PC-3 (cell line): ENCODE data around the gene WSCD2. TPM values are rescaled to one million over a fixed set of nuclear protein-coding genes. Genes with fewer than 3 reads are reported as not detected.

Experiments used
- ATAC-seq: fragments of 200-7000 bp; cut with Tn5 transposase; 2 replicates; pipeline ENCODE4 v1.9.1; 2020; ENCODE audit warnings: mild to moderate bottlenecking, moderate library complexity
- BruUV-seq: library from RNA; stranded (reverse); fragments of 400-500 nt; replicated peaks from 2 replicates; lab custom pipeline; 2021; lab: Mats Ljungman, UMichigan
- CTCF ChIA-PET: fragments of 300-600 bp; sonication (Branson Sonifier 250); formaldehyde crosslinking; loops from one replicate; lab custom pipeline; 2022; ENCODE audit warnings: antibody characterized with exemption; lab: Charles Lee
- POLR2A ChIA-PET: fragments of 300-600 bp; sonication (Branson Sonifier 250); formaldehyde crosslinking; loops from one replicate; lab custom pipeline; 2022; ENCODE audit warnings: antibody characterized with exemption; ENCODE audit not compliant: unreplicated experiment; lab: Charles Lee
- DNase-seq: peaks from one replicate; pipeline ENCODE4 v3.0.0-alpha.2; 2015
- H2AFZ ChIP-seq: fragments of 300-600 bp; sonication (generic); 2 replicates; pipeline ENCODE4 v1.6.0; 2016; ENCODE audit warnings: antibody characterized with exemption, low read length
- H3F3A ChIP-seq: fragments of 300-600 bp; sonication (generic); one replicate; pipeline ENCODE4 v1.6.0; 2017; ENCODE audit warnings: antibody characterized with exemption, low read length, control low read depth, mild to moderate bottlenecking; ENCODE audit not compliant: unreplicated experiment
- H3K27ac ChIP-seq: fragments of 300-600 bp; sonication (generic); 2 replicates; pipeline ENCODE4 v1.5.1; 2016; ENCODE audit warnings: mild to moderate bottlenecking, low read length
- H3K27me3 ChIP-seq: fragments of 300-600 bp; sonication (generic); 2 replicates; pipeline ENCODE4 v1.6.1; 2016; ENCODE audit warnings: low read length, mixed read lengths
- H3K36me3 ChIP-seq: fragments of 300-600 bp; sonication (generic); 2 replicates; pipeline ENCODE4 v1.6.1; 2016; ENCODE audit warnings: low read depth, mixed run types, low read length, mixed read lengths
- H3K4me1 ChIP-seq: fragments of 300-600 bp; sonication (generic); 2 replicates; pipeline ENCODE4 v1.5.1; 2016; ENCODE audit warnings: low read length; ENCODE audit not compliant: insufficient read depth
- H3K4me2 ChIP-seq: fragments of 300-600 bp; sonication (generic); 2 replicates; pipeline ENCODE4 v1.6.0; 2016; ENCODE audit warnings: low read length
- H3K4me3 ChIP-seq: fragments of 300-600 bp; sonication (generic); 2 replicates; pipeline ENCODE4 v1.5.1; 2016; ENCODE audit warnings: mild to moderate bottlenecking, low read length, mixed read lengths
- H3K79me2 ChIP-seq: fragments of 300-600 bp; sonication (generic); 2 replicates; pipeline ENCODE4 v1.6.1; 2017; ENCODE audit warnings: low read length, mixed read lengths
- H3K9ac ChIP-seq: fragments of 300-600 bp; sonication (generic); 2 replicates; pipeline ENCODE4 v1.6.0; 2016; ENCODE audit warnings: mild to moderate bottlenecking, low read length
- H3K9me2 ChIP-seq: fragments of 300-600 bp; sonication (generic); replicated peaks from 2 replicates; pipeline ENCODE4 v1.6.1; 2016; ENCODE audit warnings: mixed run types, low read length, mixed read lengths
- H3K9me3 ChIP-seq: fragments of 300-600 bp; sonication (generic); 2 replicates; pipeline ENCODE4 v1.6.1; 2016; ENCODE audit warnings: low read length, mixed read lengths
- H4K20me1 ChIP-seq: fragments of 300-600 bp; sonication (generic); 2 replicates; pipeline ENCODE4 v1.6.1; 2016; ENCODE audit warnings: low read length, mixed read lengths
- EZH2 ChIP-seq: fragments of 300-600 bp; sonication (generic); IDR thresholded peaks from one replicate; pipeline ENCODE4 v1.6.1; 2017; ENCODE audit warnings: antibody characterized with exemption, mild to moderate bottlenecking, low read length; ENCODE audit not compliant: unreplicated experiment
- EZH2phosphoT487 ChIP-seq: fragments of 300-600 bp; sonication (generic); IDR thresholded peaks from 2 replicates; pipeline ENCODE4 v1.6.1; 2018; ENCODE audit warnings: mild to moderate bottlenecking, antibody characterized with exemption, low read length, borderline replicate concordance
- intact Hi-C: fragments of 100-400 bp; cut with micrococcal nuclease; formaldehyde crosslinking; loops from 2 replicates; pipeline ENCODE4 v1.9.0; 2023
- total RNA-seq: library from RNA; depleted of rRNA; stranded (reverse); fragments of >200 nt; gene quantifications from 2 replicates; pipeline ENCODE4 v1.2.3, GENCODE V29; 2014
- TF ChIP-seq, protein P1 (sequence below): fragments of 300-600 bp; sonication (generic); conservative IDR thresholded peaks from 2 replicates; pipeline ENCODE4 v1.5.1; 2017; ENCODE audit warnings: antibody characterized with exemption, low read depth, mild to moderate bottlenecking, low read length

WSCD2 gene
- total RNA-seq, 1 experiment from 2014 or later = not detected

DNA sequence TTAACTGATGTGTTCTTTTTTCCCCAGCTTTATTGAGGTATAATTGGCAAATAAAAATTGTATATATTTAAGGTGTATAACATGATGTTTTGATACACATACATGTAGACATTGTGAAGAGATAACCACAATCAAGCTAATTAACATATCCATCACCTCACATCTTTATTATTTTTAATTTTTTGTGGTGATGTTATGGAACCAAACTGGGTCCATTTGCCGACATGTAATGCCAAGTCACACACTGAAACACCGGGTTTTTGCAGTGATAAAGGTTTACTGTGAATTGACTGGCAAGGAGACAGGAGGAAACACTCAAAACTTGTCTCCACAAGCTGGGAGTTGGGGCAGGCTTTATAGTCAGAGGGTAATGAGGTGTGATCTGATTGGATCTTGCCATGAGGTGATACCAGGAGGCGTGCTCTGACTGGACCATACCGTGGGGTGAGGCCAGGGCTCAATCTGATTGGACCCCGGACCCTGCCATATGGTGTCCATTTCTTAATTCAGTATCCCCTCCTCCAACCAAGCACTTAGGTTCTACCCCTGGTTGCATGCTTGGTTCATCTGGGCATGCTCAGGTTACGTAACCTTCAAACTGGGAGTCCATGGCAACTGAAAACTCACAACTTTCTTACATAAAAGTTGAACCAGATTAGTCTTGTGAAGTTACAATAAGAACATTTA lies 11.8 kb upstream of the WSCD2 start:
- H3K9me3 ChIP-seq = no peaks in the 10 kb centered on the region
- H3K36me3 ChIP-seq = no peaks in the 10 kb centered on the region
- ATAC-seq (no peak), DNase-seq (no peak)
- intact Hi-C loops = no loop called here
- H3K79me2 ChIP-seq = no peaks in the 10 kb centered on the region
- no peaks in the 10 kb centered on the region for H3K4me1 ChIP-seq
- no peak overlapping the region for H2AFZ ChIP-seq
- H3F3A ChIP-seq = no peaks in the 10 kb centered on the region
- H3K9ac ChIP-seq = no peak overlapping the region
- H4K20me1 ChIP-seq = no peaks in the 10 kb centered on the region
- TF ChIP-seq, protein P1, sequence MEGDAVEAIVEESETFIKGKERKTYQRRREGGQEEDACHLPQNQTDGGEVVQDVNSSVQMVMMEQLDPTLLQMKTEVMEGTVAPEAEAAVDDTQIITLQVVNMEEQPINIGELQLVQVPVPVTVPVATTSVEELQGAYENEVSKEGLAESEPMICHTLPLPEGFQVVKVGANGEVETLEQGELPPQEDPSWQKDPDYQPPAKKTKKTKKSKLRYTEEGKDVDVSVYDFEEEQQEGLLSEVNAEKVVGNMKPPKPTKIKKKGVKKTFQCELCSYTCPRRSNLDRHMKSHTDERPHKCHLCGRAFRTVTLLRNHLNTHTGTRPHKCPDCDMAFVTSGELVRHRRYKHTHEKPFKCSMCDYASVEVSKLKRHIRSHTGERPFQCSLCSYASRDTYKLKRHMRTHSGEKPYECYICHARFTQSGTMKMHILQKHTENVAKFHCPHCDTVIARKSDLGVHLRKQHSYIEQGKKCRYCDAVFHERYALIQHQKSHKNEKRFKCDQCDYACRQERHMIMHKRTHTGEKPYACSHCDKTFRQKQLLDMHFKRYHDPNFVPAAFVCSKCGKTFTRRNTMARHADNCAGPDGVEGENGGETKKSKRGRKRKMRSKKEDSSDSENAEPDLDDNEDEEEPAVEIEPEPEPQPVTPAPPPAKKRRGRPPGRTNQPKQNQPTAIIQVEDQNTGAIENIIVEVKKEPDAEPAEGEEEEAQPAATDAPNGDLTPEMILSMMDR = no peak
- TF ChIP-seq EZH2 (no peak), EZH2phosphoT487 (no peak)
- H3K4me3 ChIP-seq = no peak overlapping the region
- POLR2A ChIA-PET = no interaction called here
- CTCF ChIA-PET = no interaction called here
- H3K27me3 ChIP-seq = peaks cover 64% of the 10 kb centered on the region
- BruUV-seq = no TSS peak
- H3K27ac ChIP-seq = no peak overlapping the region
- H3K9me2 ChIP-seq = no peaks in the 10 kb centered on the region; the same call in 1 of the 2 replicates
- H3K4me2 ChIP-seq = no peak overlapping the region

DNA sequence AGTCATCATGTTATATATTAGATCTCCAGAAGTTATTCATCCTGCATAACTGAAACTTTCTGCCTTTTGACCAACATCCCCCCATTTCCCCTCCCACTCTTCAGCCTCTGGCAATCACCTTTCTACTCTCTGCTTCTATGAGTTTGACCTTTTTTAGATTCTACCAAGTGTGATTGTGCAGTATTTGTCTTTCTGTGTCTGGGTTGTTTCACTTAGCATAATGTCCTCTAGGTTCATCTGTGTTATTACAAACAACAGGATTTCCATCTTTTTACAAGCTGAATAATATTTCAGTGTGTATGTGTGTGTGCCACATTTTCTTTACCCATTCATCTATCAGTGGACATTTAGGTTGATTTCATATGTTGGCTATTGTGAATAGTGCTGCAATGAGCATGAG lies 11.2 kb upstream of the WSCD2 start:
- H3K9ac ChIP-seq = no peak overlapping the region
- ATAC-seq (no peak), DNase-seq (no peak)
- TF ChIP-seq EZH2phosphoT487 = no peak
- TF ChIP-seq EZH2 = no peak
- TF ChIP-seq, protein P1 = no peak
- H3K4me3 ChIP-seq = no peak overlapping the region
- ChIA-PET POLR2A (no interaction called here), CTCF (no interaction called here)
- H3F3A ChIP-seq = no peaks in the 10 kb centered on the region
- no peak overlapping the region for H3K27ac ChIP-seq
- no peaks in the 10 kb centered on the region for H3K36me3 ChIP-seq
- H2AFZ ChIP-seq = no peak overlapping the region
- no peaks in the 10 kb centered on the region for H3K79me2 ChIP-seq
- BruUV-seq = no TSS peak
- no peaks in the 10 kb centered on the region; the same call in 1 of the 2 replicates for H3K9me2 ChIP-seq
- H4K20me1 ChIP-seq = no peaks in the 10 kb centered on the region
- H3K9me3 ChIP-seq = no peaks in the 10 kb centered on the region
- no peaks in the 10 kb centered on the region for H3K4me1 ChIP-seq
- H3K27me3 ChIP-seq = peaks cover 59% of the 10 kb centered on the region
- no peak overlapping the region for H3K4me2 ChIP-seq
- intact Hi-C loops = no loop called here

DNA sequence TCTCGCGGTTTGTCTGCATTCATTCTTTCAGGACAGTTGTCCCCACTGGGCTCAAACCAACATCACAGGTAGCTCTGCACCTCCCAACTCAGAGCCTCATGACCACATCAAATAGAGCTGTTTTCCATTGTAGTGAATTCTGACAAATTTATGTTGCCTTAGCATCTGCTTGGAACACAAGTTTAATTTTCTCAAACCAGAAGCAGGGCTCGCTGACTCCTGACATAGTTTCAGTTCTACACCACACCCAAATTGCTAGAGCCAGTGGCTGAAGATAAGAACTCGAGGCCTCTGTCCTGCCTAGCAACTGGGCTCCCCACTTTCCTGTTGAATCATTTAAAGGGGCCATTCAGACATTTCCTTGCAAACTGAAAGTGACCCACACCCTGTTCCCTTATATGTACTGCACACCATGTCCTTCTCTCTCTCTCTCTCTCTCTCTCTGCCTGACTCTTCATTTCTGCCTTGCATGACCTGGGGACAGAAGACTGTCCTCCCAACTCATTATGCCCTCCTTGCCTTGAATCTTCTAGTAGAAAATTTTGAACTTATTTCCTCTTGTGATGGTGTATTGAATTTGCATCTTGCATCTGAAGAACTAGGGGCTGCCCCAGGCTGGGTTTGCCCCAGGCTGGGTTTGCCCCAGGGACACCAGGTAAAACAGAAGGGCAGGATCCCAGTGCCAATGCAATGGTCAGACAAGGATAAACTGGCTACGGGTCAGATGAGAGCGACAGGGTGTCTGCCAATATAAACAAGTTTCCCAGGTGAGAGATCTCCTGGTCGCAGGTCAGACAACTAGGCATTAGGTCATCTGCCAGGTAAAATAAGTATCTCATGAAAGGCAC lies 9.7 kb upstream of the WSCD2 start:
- CTCF ChIA-PET = no interaction called here
- Histone ChIP-seq H3K4me2 (no peak overlapping the region), H3K4me3 (no peak overlapping the region), H3K27me3 (peaks cover 54% of the 10 kb centered on the region), H3K27ac (no peak overlapping the region), H3F3A (no peaks in the 10 kb centered on the region), H3K9ac (no peak overlapping the region), H2AFZ (no peak overlapping the region), H4K20me1 (no peaks in the 10 kb centered on the region), H3K9me3 (no peaks in the 10 kb centered on the region), H3K36me3 (no peaks in the 10 kb centered on the region), H3K9me2 (no peaks in the 10 kb centered on the region; the same call in 1 of the 2 replicates), H3K79me2 (no peaks in the 10 kb centered on the region), H3K4me1 (no peaks in the 10 kb centered on the region)
- intact Hi-C loops = no loop called here
- DNase-seq = no peak
- POLR2A ChIA-PET = no interaction called here
- no TSS peak for BruUV-seq
- TF ChIP-seq EZH2phosphoT487 (no peak), EZH2 (no peak)
- TF ChIP-seq, protein P1 = no peak
- no peak for ATAC-seq
